Testis (tissue), 3 donors: Measurements from ENCODE around the gene MAPK6. TPM values are rescaled to one million over a fixed set of nuclear protein-coding genes. Genes with fewer than 3 reads are reported as not detected.

Experiments used
- DNase-seq: peaks from one replicate; pipeline ENCODE4 v3.0.0-alpha.2; 2019
- H3K27ac ChIP-seq, 2 donors: fragments of 200-600 bp; sonication (generic); one replicate each; pipeline ENCODE4 v1.5.1; 2019
- H3K27me3 ChIP-seq: fragments of 200-600 bp; sonication (generic); one replicate; pipeline ENCODE4 v1.5.1; 2019
- H3K36me3 ChIP-seq: fragments of 200-600 bp; sonication (generic); one replicate; pipeline ENCODE4 v1.5.1; 2017; ENCODE audit warnings: low read depth; ENCODE audit errors: missing control alignments
- H3K4me1 ChIP-seq: fragments of 200-600 bp; sonication (generic); one replicate; pipeline ENCODE4 v1.5.1; 2019
- H3K4me3 ChIP-seq, 2 donors: fragments of 200-600 bp; sonication (generic); one replicate each; pipeline ENCODE4 v1.5.1; 2017 to 2019
- H3K9me3 ChIP-seq: fragments of 200-600 bp; sonication (generic); one replicate; pipeline ENCODE4 v1.5.1; 2017
- CTCF ChIP-seq, 3 experiments: fragments of 450-650 bp in 2 of 3; fragments of 200-600 bp in 1 of 3; sonication (generic) in 1 of 3; IDR thresholded peaks; one replicate each; pipeline ENCODE4 v1.5.1; 2016 to 2019; ENCODE audit warnings: antibody characterized with exemption in 3 of 3, mild to moderate bottlenecking in 2 of 3, moderate library complexity in 1 of 3
- POLR2A ChIP-seq: fragments of 450-650 bp; IDR thresholded peaks from one replicate; pipeline ENCODE4 v1.6.1; 2017; ENCODE audit warnings: antibody characterized with exemption, mild to moderate bottlenecking, moderate library complexity
- WGBS, 2 donors: methylation state at CpG; one replicate each; pipeline ENCODE4 v1.1.5; 2018; 5-methylcytosine and 5-hydroxymethylcytosine counted together
- intact Hi-C: fragments of 100-400 bp; cut with DNase I; formaldehyde crosslinking; loops from one replicate; pipeline ENCODE4 v1.15.1; 2023; ENCODE audit warnings: low total_unique reads
- polyA plus RNA-seq: library from polyadenylated mRNA; stranded (reverse); fragments of 350-450 nt; fragmentation: Illumina TruSeq; extraction: RNeasy Lipid Tissue Mini Kit (QIAGEN cat#74804); gene quantifications from one replicate; pipeline ENCODE4 v1.2.3, GENCODE V29; 2014; ENCODE audit warnings: low read depth, low replicate concordance; ENCODE audit not compliant: insufficient read depth
- total RNA-seq, 2 donors: library from RNA; depleted of rRNA; stranded (reverse); fragments of >200 nt; gene quantifications; one replicate each; pipeline ENCODE4 v1.2.3, GENCODE V29; 2016

Gene MAPK6
- total and polyA plus RNA-seq, 3 donors from 2014 or later: 50.6 to 58.8 (median 57.6) TPM

DNA sequence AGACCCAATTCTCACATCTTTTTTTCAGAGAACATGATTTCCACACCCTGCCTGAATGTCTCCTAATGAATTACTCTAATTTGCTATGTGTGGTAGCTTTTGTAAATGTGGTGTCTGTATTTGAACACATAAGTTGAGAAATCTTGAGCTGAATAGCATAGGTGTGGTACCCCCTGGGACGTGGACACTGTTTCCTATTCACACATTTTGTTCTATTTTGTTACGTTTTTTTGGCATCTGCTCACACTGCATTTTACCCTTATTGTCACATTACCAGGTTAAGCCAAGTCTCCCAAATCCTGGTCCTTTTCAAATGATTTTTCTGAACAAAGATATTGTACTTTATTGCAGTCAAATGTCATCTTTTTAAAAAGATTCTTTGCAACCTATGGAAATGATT lies 6.8 kb upstream of the MAPK6 start:
- 49 to 58% methylated on average over 2 of the region's 2 CpGs for WGBS, 2 donors
- Histone ChIP-seq H3K27me3 (no peaks in the 10 kb centered on the region), H3K36me3 (no peaks in the 10 kb centered on the region), H3K4me1 (peaks cover 18% of the 10 kb centered on the region), H3K4me3 (no peak overlapping the region), H3K27ac (peak overlapping the region in 1 of 2 donors; percentile 63), H3K9me3 (no peaks in the 10 kb centered on the region)
- TF ChIP-seq CTCF (IDR thresholded peaks at IDR 0.05) (no peak), POLR2A (no peak)
- no peak for DNase-seq
- intact Hi-C loops: no loop called here

GRCh38 chr15:52013151-52013791 lies 5.7 kb upstream of the MAPK6 start:
- Histone ChIP-seq H3K4me3 (no peak overlapping the region), H3K36me3 (no peaks in the 10 kb centered on the region), H3K4me1 (peaks cover 17% of the 10 kb centered on the region), H3K27me3 (no peaks in the 10 kb centered on the region), H3K27ac (no peak overlapping the region), H3K9me3 (no peaks in the 10 kb centered on the region)
- intact Hi-C loops: no loop called here
- TF ChIP-seq POLR2A (no peak), CTCF (IDR thresholded peaks at IDR 0.05) (no peak)
- 48 to 76% methylated on average over 3 of the region's 3 CpGs for WGBS, 2 donors
- no peak for DNase-seq

GRCh38 chr15:52014616-52015015 lies 4.4 kb upstream of the MAPK6 start:
- DNase-seq: no peak
- Histone ChIP-seq H3K27ac (no peak overlapping the region), H3K9me3 (no peaks in the 10 kb centered on the region), H3K36me3 (no peaks in the 10 kb centered on the region), H3K4me3 (no peak overlapping the region), H3K4me1 (peaks cover 17% of the 10 kb centered on the region), H3K27me3 (no peaks in the 10 kb centered on the region)
- TF ChIP-seq POLR2A: no peak
- TF ChIP-seq CTCF (IDR thresholded peaks at IDR 0.05): no peak
- intact Hi-C loops: no loop called here
- 96 to 100% methylated on average over 1 of the region's 1 CpG for WGBS, 2 donors

DNA sequence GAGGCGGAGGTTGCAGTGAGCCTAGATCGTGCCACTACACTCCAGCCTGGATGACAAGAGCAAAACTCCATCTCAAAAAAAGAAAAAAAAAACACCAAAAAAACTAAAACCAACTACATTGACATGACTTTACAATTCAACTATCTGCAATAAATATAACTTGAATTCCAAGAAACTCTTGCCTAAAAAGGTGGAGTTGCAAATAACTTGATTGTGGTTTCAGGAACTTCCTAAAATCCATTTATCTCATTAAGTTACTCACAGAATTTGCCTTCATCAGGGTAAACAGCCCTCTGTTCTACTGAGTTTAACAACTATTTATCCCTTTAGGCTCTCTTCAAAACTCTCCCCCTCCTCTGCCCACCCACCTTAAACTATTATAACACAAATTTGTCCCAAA lies 2.7 kb upstream of the MAPK6 start:
- Histone ChIP-seq H3K36me3 (no peaks in the 10 kb centered on the region), H3K27ac (no peak overlapping the region), H3K4me1 (peaks cover 17% of the 10 kb centered on the region), H3K27me3 (no peaks in the 10 kb centered on the region), H3K9me3 (no peaks in the 10 kb centered on the region), H3K4me3 (no peak overlapping the region)
- 93 to 98% methylated on average over 2 of the region's 2 CpGs for WGBS, 2 donors
- TF ChIP-seq POLR2A (no peak), CTCF (IDR thresholded peaks at IDR 0.05) (no peak)
- DNase-seq: no peak
- intact Hi-C loops: no loop called here

DNA sequence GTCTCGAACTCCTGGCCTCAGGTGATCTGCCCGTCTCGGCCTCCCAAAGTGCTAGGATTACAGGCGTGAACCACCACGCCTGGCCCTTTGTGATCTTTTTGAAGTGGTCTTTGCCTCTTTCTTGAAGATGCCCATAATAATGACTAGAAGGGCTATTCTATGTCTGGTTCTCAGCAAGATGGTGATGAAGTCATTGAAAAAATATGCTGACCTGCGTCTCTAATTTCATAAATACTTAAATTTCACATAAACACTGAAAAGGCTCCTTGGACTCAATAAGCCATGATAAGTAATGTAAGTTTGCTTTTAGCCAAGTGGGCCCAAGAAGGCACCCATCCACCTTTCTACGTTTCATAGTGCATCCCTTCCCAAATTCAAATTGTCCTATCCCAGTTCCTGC lies 775 bp upstream of the MAPK6 start:
- Histone ChIP-seq H3K36me3 (no peaks in the 10 kb centered on the region), H3K27ac (peak overlapping the region; percentile 87 to 98), H3K4me1 (peaks cover 25% of the 10 kb centered on the region), H3K9me3 (no peaks in the 10 kb centered on the region), H3K27me3 (no peaks in the 10 kb centered on the region), H3K4me3 (peak overlapping the region; percentile 59 to 72)
- intact Hi-C loops: no loop called here
- no peak for DNase-seq
- WGBS, 2 donors: 66 to 88% methylated on average over 7 of the region's 7 CpGs
- TF ChIP-seq CTCF (IDR thresholded peaks at IDR 0.05): no peak
- TF ChIP-seq POLR2A: no peak
